Activated CD4-positive, alpha-beta T cell treated with anti-CD3 and anti-CD28 coated beads for 36 hours (primary cell): ENCODE results near the gene OASL. TPM values are rescaled to one million over a fixed set of nuclear protein-coding genes. Genes with fewer than 3 reads are reported as not detected.

Source experiments
- ATAC-seq: fragments of 200-7000 bp; cut with Tn5 transposase; one replicate; pipeline ENCODE4 v1.10.0; 2021; ENCODE audit warnings: mild to moderate bottlenecking, moderate library complexity
- CTCF ChIA-PET: fragments of 350-600 bp; sonication (Branson Sonifier 250); formaldehyde crosslinking; loops from one replicate; lab custom pipeline; 2021; ENCODE audit warnings: antibody characterized with exemption; lab: Charles Lee
- POLR2A ChIA-PET: fragments of 350-600 bp; sonication (Branson Sonifier 250); formaldehyde crosslinking; loops from one replicate; lab custom pipeline; 2021; ENCODE audit warnings: antibody characterized with exemption, inconsistent platforms; lab: Charles Lee
- DNase-seq: peaks from one replicate; pipeline ENCODE4 v3.0.0-alpha.2; 2020
- H3K27ac Mint-ChIP-seq: one replicate; pipeline ENCODE4 v1.8.0; 2021; ENCODE audit warnings: mixed read lengths
- H3K27me3 Mint-ChIP-seq: one replicate; pipeline ENCODE4 v1.8.0; 2021; ENCODE audit warnings: mixed read lengths
- H3K36me3 Mint-ChIP-seq: one replicate; pipeline ENCODE4 v1.8.0; 2021; ENCODE audit warnings: low read depth, mixed read lengths
- H3K4me1 Mint-ChIP-seq: one replicate; pipeline ENCODE4 v1.8.0; 2021; ENCODE audit warnings: mixed read lengths
- H3K4me3 Mint-ChIP-seq: one replicate; pipeline ENCODE4 v1.8.0; 2021; ENCODE audit warnings: mild to moderate bottlenecking, moderate library complexity, mixed read lengths
- H3K9me3 Mint-ChIP-seq: one replicate; pipeline ENCODE4 v1.8.0; 2021; ENCODE audit warnings: low read depth, mixed read lengths
- intact Hi-C, 2 experiments: fragments of 100-400 bp; cut with DNase I in 1 of 2; cut with micrococcal nuclease in 1 of 2; formaldehyde crosslinking; loops; one replicate each; pipeline versions ENCODE4 v1.14.2 to v1.15.1; 2022 to 2024; cut with DNase I, micrococcal nuclease
- total RNA-seq, 2 experiments: library from RNA; stranded (reverse); gene quantifications; one replicate each; pipeline ENCODE4 v1.2.3, GENCODE V29; 2021

OASL gene
- total RNA-seq, 2 experiments from 2014 or later = 13.9 to 19.6 TPM

GRCh38 chr12:120978296-120979219 lies 60.5 kb downstream of the OASL start, which contains the start of gene HNF1A:
Gene HNF1A, plus strand, starts transcription at chr12:120978543. Its CDS starts 226 bp downstream, at chr12:120978769.
- POLR2A ChIA-PET = no interaction called here
- no peak within 1 kb of the TSS for H3K27ac Mint-ChIP-seq
- no peak for ATAC-seq

GRCh38 chr12:120977531-120978295 lies 61.3 kb downstream of the OASL start:
- DNase-seq (no peak), ATAC-seq (no peak)
- Mint-ChIP-seq H3K9me3 (no peaks in the 10 kb centered on the region), H3K27ac (no peak overlapping the region), H3K4me3 (no peak overlapping the region), H3K4me1 (no peaks in the 10 kb centered on the region), H3K36me3 (no peaks in the 10 kb centered on the region), H3K27me3 (no peaks in the 10 kb centered on the region)
- intact Hi-C loops = no loop called here
- POLR2A ChIA-PET = no interaction called here
- CTCF ChIA-PET = interaction anchor here (1.0 kb wide), 1 partner anchor 34 kb away, joined by 5 read pairs; no protein-coding TSS in a partner anchor

More at GRCh38 chr12:120978296-120979219, 60.5 kb downstream of the OASL start, which contains the start of gene HNF1A:
- no peaks in the 10 kb centered on the region for H3K27me3 Mint-ChIP-seq
- DNase-seq = no peak
- CTCF ChIA-PET = no interaction called here
- intact Hi-C loops = no loop called here
- no peak within 1 kb of the TSS for H3K4me3 Mint-ChIP-seq
- no peaks in the 10 kb centered on the region for H3K36me3 Mint-ChIP-seq
- no peaks in the 10 kb centered on the region for H3K4me1 Mint-ChIP-seq
- H3K9me3 Mint-ChIP-seq = no peaks in the 10 kb centered on the region

- ATAC-seq = no peak
- Mint-ChIP-seq H3K4me3 (no peak overlapping the region), H3K36me3 (no peaks in the 10 kb centered on the region), H3K27ac (no peak overlapping the region), H3K9me3 (no peaks in the 10 kb centered on the region), H3K4me1 (no peaks in the 10 kb centered on the region), H3K27me3 (no peaks in the 10 kb centered on the region)
- intact Hi-C loops = loop anchor here (5.0 kb wide), 4 partner anchors 116 to 391 kb away; partner anchors contain the start of genes ACADS (in 1 of the 2) and POP5 (in 1 of the 2)
- CTCF ChIA-PET = interaction anchor here (0.5 to 4.2 kb wide), 18 partner anchors 9 to 992 kb away, joined by 3 to 30 read pairs (median 8); partner anchors contain the start of gene ACADS
- POLR2A ChIA-PET = interaction anchor here (0.7 kb wide), 1 partner anchor 173 kb away, joined by 4 read pairs; no protein-coding TSS in a partner anchor
- no peak for DNase-seq
Measured at GRCh38 chr12:120972870-120973543, 66.0 kb downstream of the OASL start.

GRCh38 chr12:120971299-120972180 lies 67.5 kb downstream of the OASL start:
- H3K27me3 Mint-ChIP-seq = no peaks in the 10 kb centered on the region
- H3K27ac Mint-ChIP-seq = no peak overlapping the region
- no peaks in the 10 kb centered on the region for H3K9me3 Mint-ChIP-seq
- intact Hi-C loops = loop anchor here (1.0 to 5.0 kb wide), 9 partner anchors 27 to 389 kb away; partner anchors contain the start of genes ACADS (in 1 of the 2) and POP5 (in 1 of the 2)
- ChIA-PET POLR2A (no interaction called here), CTCF (interaction anchor here (0.6 to 4.2 kb wide), 54 partner anchors 9 to 616 kb away, joined by 3 to 30 read pairs (median 4); partner anchors contain the start of genes ACADS, CABP1 and POP5)
- H3K4me3 Mint-ChIP-seq = no peak overlapping the region
- DNase-seq (peak; percentile 41), ATAC-seq (peak; percentile 97)
- H3K4me1 Mint-ChIP-seq = no peaks in the 10 kb centered on the region
- no peaks in the 10 kb centered on the region for H3K36me3 Mint-ChIP-seq

GRCh38 chr12:120970310-120970709 lies 68.7 kb downstream of the OASL start:
- ChIA-PET POLR2A (no interaction called here), CTCF (interaction anchor here (0.8 to 4.2 kb wide), 2 partner anchors 26 to 113 kb away, joined by 3 to 30 read pairs; no protein-coding TSS in a partner anchor)
- Mint-ChIP-seq H3K36me3 (no peaks in the 10 kb centered on the region), H3K27me3 (no peaks in the 10 kb centered on the region), H3K4me3 (no peak overlapping the region), H3K4me1 (no peaks in the 10 kb centered on the region), H3K9me3 (no peaks in the 10 kb centered on the region), H3K27ac (no peak overlapping the region)
- no peak for ATAC-seq
- DNase-seq = no peak
- intact Hi-C loops = loop anchor here (2.0 to 5.0 kb wide), 6 partner anchors 113 to 388 kb away; partner anchors contain the start of genes ACADS (in 1 of the 2) and POP5 (in 1 of the 2)

Other genes starting within 250 kb of the OASL start
- 10 to 100 TPM; 29.5 to 48.2 TPM for gene SPPL3, start 134.9 kb downstream of the OASL start, total RNA-seq
- not detected for gene HNF1A, start 60.7 kb downstream of the OASL start, total RNA-seq
- 10 to 100 TPM; 22.8 to 23.8 TPM for gene C12orf43, start 22.8 kb downstream of the OASL start, total RNA-seq
- gene P2RX7, start 93.6 kb upstream of the OASL start, total RNA-seq = 1 to 10 TPM; 5.0 to 6.6 TPM
- 10 to 100 TPM; 21.2 to 21.6 TPM for gene P2RX4, start 170.9 kb upstream of the OASL start, total RNA-seq